ENCODE data around the gene CCDC38. TPM values are rescaled to one million over a fixed set of nuclear protein-coding genes. Genes with fewer than 3 reads are reported as not detected.
"Not testable (repeated sequence)": the region's sequence is repeated elsewhere in the genome, so short reads cannot be mapped to it uniquely, and the experiment has no call there.

Gene CCDC38
- total RNA-seq, 1 donor from 2014 or later = 0.07 TPM

DNA sequence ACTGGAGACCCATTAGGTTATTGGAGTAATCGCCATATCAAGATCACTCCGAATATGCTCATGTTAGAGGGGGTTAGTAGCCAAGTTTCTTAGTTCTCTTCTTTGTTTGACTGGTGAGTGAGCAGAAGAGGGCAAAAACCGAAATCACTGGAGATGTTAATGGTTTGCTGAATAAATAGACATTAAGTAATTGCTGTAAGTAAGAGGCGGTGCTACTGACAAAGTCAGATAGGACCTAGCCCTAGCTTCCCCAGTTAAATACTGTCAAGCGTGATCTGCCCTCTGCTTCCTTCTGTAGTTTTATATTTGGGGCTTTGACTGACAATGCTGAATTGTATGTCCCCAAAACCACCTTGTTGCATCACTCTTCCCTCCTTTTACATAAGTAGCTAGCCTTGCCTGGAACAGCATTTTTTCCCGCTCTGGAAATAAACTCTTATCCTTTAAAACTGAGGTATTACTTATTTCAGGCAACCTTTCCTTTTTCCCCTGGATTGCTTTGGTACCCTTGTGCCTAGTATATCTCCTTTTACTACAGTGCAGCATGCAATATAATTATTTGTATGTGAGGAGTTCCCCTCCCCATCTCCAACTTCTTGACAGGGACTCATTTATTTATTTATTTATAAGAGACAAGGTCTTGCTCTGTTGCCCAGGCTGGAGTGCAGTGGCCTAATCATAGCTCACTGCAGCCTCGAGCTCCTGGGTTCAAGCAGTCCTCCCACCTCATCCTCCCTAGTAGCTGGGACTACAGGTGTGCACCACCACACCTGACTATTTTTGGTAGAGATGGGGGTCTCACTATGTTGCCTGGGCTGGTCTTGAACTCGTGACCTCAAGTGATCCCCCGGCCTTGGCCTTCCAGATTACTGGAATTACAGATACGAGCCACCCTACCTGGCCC, 82.2 kb downstream of the CCDC38 start:
- no peak for DNase-seq (ENCODE audit: low spot score)
- H3K4me1 Mint-ChIP-seq (ENCODE audit: low read depth) = peaks cover 27% of the 10 kb centered on the region
- no peak overlapping the region for H3K4me3 Mint-ChIP-seq (ENCODE audit: low read depth)
- intact Hi-C loops (cut with micrococcal nuclease) = loop anchor here (2.0 to 10.0 kb wide), 5 partner anchors 59 to 335 kb away; partner anchors contain the start of genes AMDHD1, CCDC38, ELK3 and NTN4
- H3K27me3 Mint-ChIP-seq (ENCODE audit: low read depth) = peaks cover 2% of the 10 kb centered on the region
- H3K36me3 Mint-ChIP-seq (ENCODE audit: low read depth) = peaks cover 47% of the 10 kb centered on the region
- no peaks in the 10 kb centered on the region for H3K9me3 Mint-ChIP-seq
- H3K27ac Mint-ChIP-seq = no peak overlapping the region

DNA sequence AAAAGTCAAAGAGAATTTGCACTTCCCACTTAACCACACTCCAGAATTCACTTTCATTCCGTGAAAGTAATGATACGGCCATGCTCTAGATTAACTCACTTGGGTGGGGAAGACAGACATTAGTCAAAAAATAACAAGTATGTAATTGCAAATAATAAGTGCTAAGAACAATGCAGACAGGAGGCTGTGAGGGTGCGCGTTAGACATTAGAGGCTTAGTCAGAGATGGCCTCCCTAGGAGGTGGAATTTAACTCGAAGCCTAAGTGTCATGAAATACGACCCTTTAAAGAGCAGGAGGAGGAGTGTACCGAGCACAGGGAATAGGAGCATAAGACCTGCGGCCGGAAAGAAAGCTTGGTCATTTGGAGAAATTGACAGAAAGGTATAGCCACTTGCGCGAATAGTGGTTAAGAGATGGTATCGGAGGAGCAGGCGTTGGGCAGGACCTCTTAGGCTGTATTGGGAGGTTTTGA, 83.0 kb downstream of the CCDC38 start:
- intact Hi-C loops (cut with micrococcal nuclease) = loop anchor here (2.0 to 10.0 kb wide), 5 partner anchors 59 to 335 kb away; partner anchors contain the start of genes AMDHD1, CCDC38, ELK3 and NTN4
- no peak overlapping the region for H3K4me3 Mint-ChIP-seq (ENCODE audit: low read depth)
- H3K27me3 Mint-ChIP-seq (ENCODE audit: low read depth) = peaks cover 6% of the 10 kb centered on the region
- H3K36me3 Mint-ChIP-seq (ENCODE audit: low read depth) = peaks cover 43% of the 10 kb centered on the region
- H3K27ac Mint-ChIP-seq = no peak overlapping the region
- no peak for DNase-seq (ENCODE audit: low spot score)
- no peaks in the 10 kb centered on the region for H3K9me3 Mint-ChIP-seq
- H3K4me1 Mint-ChIP-seq (ENCODE audit: low read depth) = peaks cover 29% of the 10 kb centered on the region

DNA sequence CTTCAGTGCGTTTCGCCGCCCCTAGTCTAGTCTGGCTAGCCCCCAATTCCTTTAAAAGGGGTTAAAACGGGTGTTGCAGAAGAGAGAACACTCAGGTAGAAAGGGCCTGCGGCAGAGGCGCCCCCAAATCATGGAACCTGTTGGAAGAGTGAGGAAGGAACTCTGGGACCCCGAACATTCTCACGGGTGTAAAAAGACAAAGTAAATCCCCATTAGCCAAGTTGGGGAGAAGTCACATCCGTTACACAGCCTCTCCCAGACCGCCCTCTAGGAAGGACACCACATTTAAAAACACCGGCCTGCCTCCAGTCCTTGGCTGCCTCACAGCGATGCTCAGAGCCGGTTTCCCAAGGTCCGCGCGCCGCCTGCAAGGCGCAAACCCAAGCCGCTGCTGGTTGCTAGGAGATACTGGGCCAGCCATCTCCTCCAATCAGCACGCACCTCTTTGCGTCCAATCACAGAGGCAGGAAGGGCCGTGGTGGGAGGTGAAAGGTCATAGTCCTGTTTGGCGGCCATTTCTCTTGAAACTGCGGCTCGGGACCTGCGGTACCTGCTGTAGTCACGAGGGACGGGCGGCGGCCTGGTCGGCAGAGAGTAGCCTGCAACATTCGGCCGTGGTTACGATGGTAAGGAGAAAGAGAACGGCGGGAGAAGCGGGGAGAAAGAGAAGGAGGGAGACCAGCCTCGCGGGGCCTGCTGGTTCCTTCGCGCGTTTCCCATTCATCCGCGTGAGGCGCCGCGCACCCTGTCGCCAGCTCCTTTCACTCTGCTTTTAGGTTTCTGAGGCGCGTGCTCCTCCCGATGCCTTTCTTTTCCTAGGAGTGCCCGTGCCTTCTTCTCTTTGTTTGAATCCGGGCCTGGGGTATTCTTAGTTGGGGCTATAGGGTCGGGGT, 83.7 kb downstream of the CCDC38 start, which contains the start of gene SNRPF:
TSS of gene SNRPF (plus strand) at position 502 of the 893 bp plus-strand sequence. CDS start at position 624, 122 bp downstream.
- intact Hi-C loops (cut with micrococcal nuclease) = loop anchor here (1.0 to 10.0 kb wide), 6 partner anchors 60 to 336 kb away; partner anchors contain the start of genes AMDHD1, CCDC38, ELK3 and LTA4H
- Mint-ChIP-seq H3K27ac (no peak within 1 kb of the TSS), H3K36me3 (ENCODE audit: low read depth) (peaks cover 36% of the 10 kb centered on the region)

DNA sequence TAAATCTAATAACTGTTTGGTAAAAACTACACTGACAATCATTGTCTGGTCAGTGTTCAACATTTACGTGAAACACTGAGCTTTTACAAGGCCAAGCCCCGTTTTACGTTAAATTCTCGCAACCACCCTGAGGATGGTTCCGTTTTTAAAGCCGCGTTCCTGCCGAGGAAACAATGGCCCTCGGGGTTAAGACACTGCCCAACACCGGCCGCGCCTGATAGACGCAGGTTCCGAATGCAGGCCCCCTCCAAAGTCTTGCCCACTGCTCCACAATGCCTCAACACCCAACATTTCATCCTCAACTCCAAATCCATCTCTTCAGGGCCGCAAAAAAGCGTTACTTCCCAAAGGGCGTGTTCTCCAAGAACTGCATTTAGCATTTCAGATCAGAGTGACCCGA, 84.6 kb downstream of the CCDC38 start:
- Mint-ChIP-seq H3K4me1 (ENCODE audit: low read depth) (peaks cover 23% of the 10 kb centered on the region), H3K36me3 (ENCODE audit: low read depth) (peaks cover 27% of the 10 kb centered on the region), H3K9me3 (no peaks in the 10 kb centered on the region), H3K27ac (no peak overlapping the region), H3K4me3 (ENCODE audit: low read depth) (peak overlapping the region; percentile 2), H3K27me3 (ENCODE audit: low read depth) (peaks cover 12% of the 10 kb centered on the region)
- intact Hi-C loops (cut with micrococcal nuclease) = loop anchor here (1.0 to 10.0 kb wide), 6 partner anchors 61 to 337 kb away; partner anchors contain the start of genes AMDHD1, CCDC38, ELK3 and LTA4H
- no peak for DNase-seq (ENCODE audit: low spot score)

More for the DNA sequence above, 83.7 kb downstream of the CCDC38 start, which contains the start of gene SNRPF:
- peaks cover 28% of the 10 kb centered on the region for H3K4me1 Mint-ChIP-seq (ENCODE audit: low read depth)
- no peaks in the 10 kb centered on the region for H3K9me3 Mint-ChIP-seq
- H3K27me3 Mint-ChIP-seq (ENCODE audit: low read depth) = peaks cover 7% of the 10 kb centered on the region
- peak; percentile 93 for DNase-seq (ENCODE audit: low spot score)
- peak within 1 kb of the TSS; percentile 2 for H3K4me3 Mint-ChIP-seq (ENCODE audit: low read depth)

DNA sequence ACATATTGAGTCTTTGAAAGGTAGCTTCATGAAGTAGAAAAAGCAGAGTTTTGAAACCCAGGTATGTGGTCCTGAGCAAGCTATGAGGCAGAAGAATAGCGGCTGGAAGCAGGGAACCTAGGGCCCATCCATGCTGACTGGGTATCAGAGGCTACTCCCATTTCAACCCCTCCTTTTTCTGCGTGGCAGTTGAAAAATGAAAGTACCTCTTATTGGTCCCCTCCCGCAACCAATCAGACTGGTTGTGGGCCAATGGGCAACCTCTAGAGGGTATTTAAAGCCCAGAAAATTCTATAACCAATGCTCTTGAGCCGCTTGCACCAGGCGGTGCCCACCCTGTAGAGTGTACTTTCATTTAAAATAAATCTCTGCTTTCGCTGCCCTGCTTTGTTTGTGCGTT, 85.3 kb downstream of the CCDC38 start:
- DNase-seq (ENCODE audit: low spot score) = no peak
- intact Hi-C loops (cut with micrococcal nuclease) = loop anchor here (5.0 to 10.0 kb wide), 2 partner anchors 65 to 338 kb away; partner anchors contain the start of genes ELK3 and NTN4
- peaks cover 21% of the 10 kb centered on the region for H3K36me3 Mint-ChIP-seq (ENCODE audit: low read depth)
- no peak overlapping the region for H3K4me3 Mint-ChIP-seq (ENCODE audit: low read depth)
- H3K4me1 Mint-ChIP-seq (ENCODE audit: low read depth) = peaks cover 22% of the 10 kb centered on the region
- H3K27me3 Mint-ChIP-seq (ENCODE audit: low read depth) = peaks cover 15% of the 10 kb centered on the region
- no peaks in the 10 kb centered on the region for H3K9me3 Mint-ChIP-seq
- H3K27ac Mint-ChIP-seq = no peak overlapping the region

DNA sequence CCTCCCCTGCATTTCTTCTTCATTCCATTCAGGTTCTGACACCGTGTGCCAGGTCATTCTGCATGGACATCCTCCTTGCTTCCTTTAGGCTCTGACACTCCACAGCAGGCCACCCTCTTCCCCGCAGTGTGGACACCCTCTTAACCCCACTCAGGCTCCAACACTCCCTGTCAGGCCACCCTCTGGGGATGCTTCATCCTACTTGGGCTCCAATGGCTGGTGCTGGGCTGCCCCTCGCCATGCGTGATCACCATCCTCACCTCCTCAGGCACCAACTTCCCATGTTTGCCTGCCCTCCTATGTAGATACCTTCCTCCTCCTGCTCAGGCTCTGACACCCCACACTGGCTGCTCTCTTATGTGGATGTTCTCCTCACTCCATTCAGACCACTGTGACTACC, 90.3 kb downstream of the CCDC38 start:
- Mint-ChIP-seq H3K36me3 (ENCODE audit: low read depth) (no peaks in the 10 kb centered on the region), H3K4me1 (ENCODE audit: low read depth) (peaks cover 13% of the 10 kb centered on the region), H3K9me3 (no peaks in the 10 kb centered on the region), H3K4me3 (ENCODE audit: low read depth) (no peak overlapping the region), H3K27me3 (ENCODE audit: low read depth) (peaks cover 23% of the 10 kb centered on the region), H3K27ac (no peak overlapping the region)
- DNase-seq (ENCODE audit: low spot score) = no peak
- intact Hi-C loops (cut with micrococcal nuclease) = loop anchor here (10.0 kb wide), 1 partner anchor 343 kb away; the partner anchor contains the start of gene ELK3

DNA sequence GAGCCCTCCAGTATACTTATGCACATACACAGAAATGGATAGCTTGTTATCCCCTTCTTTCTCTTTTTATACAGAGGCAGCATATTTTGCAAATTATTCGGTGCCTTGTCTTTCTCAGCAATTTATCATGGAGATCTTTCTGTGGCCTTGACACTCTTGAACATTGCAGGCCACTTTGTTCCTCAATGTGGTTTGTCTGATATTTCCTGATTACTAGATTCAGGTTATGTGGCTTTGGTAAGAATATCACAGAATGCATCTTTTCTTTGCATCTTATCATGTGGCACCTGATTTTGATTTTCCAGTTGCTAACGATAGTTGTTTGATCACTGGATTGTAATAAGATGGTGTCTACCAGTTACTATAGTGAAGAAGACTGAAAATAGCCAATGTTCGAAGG, 90.8 kb downstream of the CCDC38 start:
- H3K27me3 Mint-ChIP-seq (ENCODE audit: low read depth) = peaks cover 26% of the 10 kb centered on the region
- no peaks in the 10 kb centered on the region for H3K36me3 Mint-ChIP-seq (ENCODE audit: low read depth)
- DNase-seq (ENCODE audit: low spot score) = no peak
- H3K4me1 Mint-ChIP-seq (ENCODE audit: low read depth) = peaks cover 13% of the 10 kb centered on the region
- intact Hi-C loops (cut with micrococcal nuclease) = loop anchor here (10.0 kb wide), 1 partner anchor 343 kb away; the partner anchor contains the start of gene ELK3
- no peak overlapping the region for H3K4me3 Mint-ChIP-seq (ENCODE audit: low read depth)
- no peaks in the 10 kb centered on the region for H3K9me3 Mint-ChIP-seq
- no peak overlapping the region for H3K27ac Mint-ChIP-seq

DNA sequence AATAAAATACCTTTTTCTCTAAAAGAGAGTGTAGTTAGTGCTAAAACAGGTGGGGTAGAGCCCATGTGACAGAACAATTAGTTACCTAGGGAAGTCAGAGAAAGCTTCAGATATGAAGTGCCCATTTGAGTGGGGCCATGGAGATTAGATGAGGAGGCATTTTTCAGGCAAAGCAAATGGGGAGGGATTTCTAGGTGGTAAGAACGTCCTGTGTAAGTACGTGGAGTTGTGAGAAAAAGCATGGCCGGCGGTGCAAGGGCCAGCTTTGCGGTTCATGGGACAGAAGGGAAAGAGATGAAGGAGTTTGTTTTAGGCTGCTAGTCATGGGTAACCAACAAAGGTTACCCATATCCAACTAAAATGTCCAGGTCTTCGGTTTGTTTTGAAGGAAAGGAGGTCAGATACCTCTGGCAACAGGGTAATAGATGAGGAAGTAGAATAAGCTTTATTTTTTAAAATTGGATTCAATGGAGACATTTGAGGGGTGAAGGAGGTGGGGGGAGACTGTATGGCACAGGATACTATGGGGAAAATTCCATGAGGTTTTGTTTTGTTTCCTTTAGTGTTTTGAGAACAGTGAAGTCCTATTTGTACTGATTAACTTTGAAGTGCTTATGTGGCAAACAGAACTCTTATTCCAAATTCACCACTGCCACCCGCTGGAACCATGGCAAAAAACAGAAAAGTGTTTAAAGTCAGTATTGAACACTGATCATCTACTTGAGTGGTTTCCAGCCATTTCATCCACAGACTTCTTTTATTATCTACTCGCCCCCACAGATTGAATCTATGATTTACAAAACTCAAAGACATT, 93.6 kb downstream of the CCDC38 start:
- H3K27ac Mint-ChIP-seq = no peak overlapping the region
- DNase-seq (ENCODE audit: low spot score) = no peak
- no peaks in the 10 kb centered on the region for H3K9me3 Mint-ChIP-seq
- no peaks in the 10 kb centered on the region for H3K36me3 Mint-ChIP-seq (ENCODE audit: low read depth)
- H3K4me3 Mint-ChIP-seq (ENCODE audit: low read depth) = no peak overlapping the region
- peaks cover 23% of the 10 kb centered on the region for H3K27me3 Mint-ChIP-seq (ENCODE audit: low read depth)
- intact Hi-C loops (cut with micrococcal nuclease) = no loop called here
- H3K4me1 Mint-ChIP-seq (ENCODE audit: low read depth) = peaks cover 7% of the 10 kb centered on the region

DNA sequence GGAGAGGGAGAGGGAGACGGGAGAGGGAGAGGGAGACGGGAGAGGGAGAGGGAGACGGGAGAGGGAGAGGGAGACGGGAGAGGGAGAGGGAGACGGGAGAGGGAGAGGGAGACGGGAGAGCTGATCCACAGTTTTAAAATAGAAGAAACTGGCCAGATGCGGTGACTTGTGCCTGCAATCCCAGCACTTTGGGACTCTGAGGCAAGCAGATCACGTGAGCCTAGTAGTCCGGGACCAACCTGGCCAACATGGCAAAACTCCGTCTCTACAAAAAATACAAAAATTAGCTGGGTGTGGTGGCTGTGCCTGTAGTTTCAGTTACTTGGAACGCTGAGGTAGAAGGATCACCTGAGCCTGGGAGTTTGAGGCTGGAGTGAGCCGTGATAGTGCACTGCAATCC, 100.0 kb downstream of the CCDC38 start:
- DNase-seq (ENCODE audit: low spot score); H3K9me3 Mint-ChIP-seq; H3K36me3 Mint-ChIP-seq (ENCODE audit: low read depth); intact Hi-C loops (cut with micrococcal nuclease); H3K4me1 Mint-ChIP-seq (ENCODE audit: low read depth); H3K4me3 Mint-ChIP-seq (ENCODE audit: low read depth); H3K27ac Mint-ChIP-seq: not testable (repeated sequence)
- peaks cover 17% of the 10 kb centered on the region for H3K27me3 Mint-ChIP-seq (ENCODE audit: low read depth)

DNA sequence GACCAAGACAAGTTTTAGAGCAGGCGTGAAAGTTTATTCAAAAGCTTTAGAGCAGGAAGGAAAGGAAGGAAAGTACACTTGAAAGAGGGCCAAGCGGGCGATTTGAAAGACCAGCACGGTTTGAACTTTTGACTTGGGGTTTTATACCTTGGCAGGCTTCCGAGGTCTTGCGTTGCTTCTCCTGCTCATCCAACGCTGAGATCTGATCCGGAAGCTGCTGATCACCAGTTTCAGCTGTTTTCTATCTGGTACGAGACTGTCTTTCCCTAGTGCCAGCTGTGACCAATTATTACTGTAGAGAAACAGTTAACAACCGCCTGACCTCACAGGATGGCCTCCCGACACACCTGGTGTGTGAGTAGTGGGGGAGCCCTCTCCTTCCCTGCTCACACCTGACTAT, 104.3 kb downstream of the CCDC38 start:
- Mint-ChIP-seq H3K27me3 (ENCODE audit: low read depth) (peaks cover 24% of the 10 kb centered on the region), H3K36me3 (ENCODE audit: low read depth) (no peaks in the 10 kb centered on the region), H3K4me1 (ENCODE audit: low read depth) (no peaks in the 10 kb centered on the region), H3K9me3 (no peaks in the 10 kb centered on the region), H3K27ac (no peak overlapping the region), H3K4me3 (ENCODE audit: low read depth) (no peak overlapping the region)
- no peak for DNase-seq (ENCODE audit: low spot score)
- intact Hi-C loops (cut with micrococcal nuclease) = no loop called here

DNA sequence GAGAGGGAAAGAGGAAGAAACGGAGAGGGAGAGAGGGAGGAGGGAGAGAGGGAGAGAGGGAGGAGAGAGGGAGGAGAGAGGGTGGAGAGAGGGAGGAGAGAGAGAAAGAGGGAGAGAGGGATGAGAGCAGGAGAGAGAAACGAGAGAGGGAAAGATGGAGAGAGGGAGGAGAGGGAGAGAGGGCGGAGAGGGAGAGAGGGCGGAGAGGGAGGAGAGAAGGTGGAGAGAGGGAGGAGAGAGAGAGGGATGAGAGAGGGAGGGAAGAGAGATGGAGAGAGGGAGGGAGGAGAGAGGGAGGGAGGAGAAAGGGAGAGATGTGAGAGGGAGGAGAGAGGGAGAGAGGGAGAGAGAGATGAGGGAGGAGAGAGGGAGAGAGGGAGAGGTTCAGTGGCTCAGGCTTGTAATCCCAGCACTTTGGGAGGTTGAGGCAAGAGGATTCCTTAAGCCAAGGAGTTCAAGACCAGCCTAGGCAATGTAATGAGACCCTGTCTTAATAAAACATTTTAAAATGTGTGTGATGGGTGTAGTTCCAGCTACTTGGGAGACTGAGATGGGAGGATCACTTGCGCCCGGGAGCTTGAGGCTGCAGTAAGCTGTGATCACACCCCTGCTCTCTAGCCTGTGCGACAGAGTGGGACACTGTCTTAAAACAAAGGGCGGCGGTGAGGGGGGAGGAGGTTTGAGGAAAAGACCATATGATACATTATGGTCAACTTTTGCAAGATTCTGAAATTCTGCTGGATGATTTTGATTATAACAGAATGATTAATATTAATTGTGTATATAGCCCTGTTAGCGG, 105.0 kb downstream of the CCDC38 start:
- no peak overlapping the region for H3K27ac Mint-ChIP-seq
- intact Hi-C loops (cut with micrococcal nuclease) = no loop called here

More for the DNA sequence above, 105.0 kb downstream of the CCDC38 start:
- Mint-ChIP-seq H3K27me3 (ENCODE audit: low read depth) (peaks cover 24% of the 10 kb centered on the region), H3K4me1 (ENCODE audit: low read depth) (no peaks in the 10 kb centered on the region), H3K9me3 (no peaks in the 10 kb centered on the region), H3K36me3 (ENCODE audit: low read depth) (no peaks in the 10 kb centered on the region), H3K4me3 (ENCODE audit: low read depth) (no peak overlapping the region)
- no peak for DNase-seq (ENCODE audit: low spot score)

All from activated T-helper 2 cell treated with anti-CD3 and anti-CD28 coated beads, Interferon-gamma antibody, Interleukin-2, Interleukin-4, amounts not matched to agents 10 μg/mL and 5 μg/mL and 100 μg/mL, durations not matched to agents 14 hours and 24 hours and 36 hours (primary cell).